COLO668 (cell line): Measurements from ENCODE around the gene PROSER1.
A peak's percentile ranks its signal among the peaks of the same experiment; 100 is the strongest.
"Not testable (repeated sequence)": the region's sequence is repeated elsewhere in the genome, so short reads cannot be mapped to it uniquely, and the experiment has no call there.

Experiments used
- DNase-seq: peaks from one replicate; lab custom pipeline; 2025; ENCODE audit not compliant: unreplicated experiment; lab: John Stamatoyannopoulos, UW

The PROSER1 gene

GRCh38 chr13:39032150-39032549 is 5.7 kb downstream of the PROSER1 start:
- no peak for DNase-seq

GRCh38 chr13:39025433-39025839 is 12.5 kb downstream of the PROSER1 start:
- DNase-seq = no peak

GRCh38 chr13:39023761-39024160 is 14.1 kb downstream of the PROSER1 start:
- no peak for DNase-seq

GRCh38 chr13:39023316-39023715 is 14.6 kb downstream of the PROSER1 start:
- no peak for DNase-seq

GRCh38 chr13:39020853-39021462 is 16.9 kb downstream of the PROSER1 start:
- no peak for DNase-seq

- DNase-seq = peak; percentile 52
These were observed 21.1 kb downstream of the PROSER1 start for GRCh38 chr13:39016787-39017186.

GRCh38 chr13:39016087-39016486 is 21.8 kb downstream of the PROSER1 start:
- DNase-seq = no peak

GRCh38 chr13:39013462-39013861 is 24.4 kb downstream of the PROSER1 start:
- no peak for DNase-seq

GRCh38 chr13:39012608-39013007 is 25.3 kb downstream of the PROSER1 start:
- no peak for DNase-seq

- DNase-seq = not testable (repeated sequence)
These were observed 31.3 kb downstream of the PROSER1 start for GRCh38 chr13:39006371-39007111.

- DNase-seq = no peak
These were observed 39.1 kb downstream of the PROSER1 start for GRCh38 chr13:38998739-38999138.

GRCh38 chr13:38993381-38993780 is 44.5 kb downstream of the PROSER1 start:
- DNase-seq = no peak

- no peak for DNase-seq
These were observed 47.2 kb downstream of the PROSER1 start, which contains the start of gene STOML3 for GRCh38 chr13:38990693-38991092. TSS of gene STOML3 (minus strand) at chr13:38990831. CDS start at chr13:38990721, 110 bp downstream.

- peak; percentile 70 for DNase-seq
These were observed 56.8 kb downstream of the PROSER1 start for GRCh38 chr13:38981096-38981495.

- peak; percentile 70 for DNase-seq
These were observed 57.2 kb downstream of the PROSER1 start for GRCh38 chr13:38980750-38981078.

GRCh38 chr13:38979891-38980749 is 57.8 kb downstream of the PROSER1 start:
- peak; percentile 81 for DNase-seq

- no peak for DNase-seq
These were observed 67.4 kb downstream of the PROSER1 start for GRCh38 chr13:38970380-38971051.

GRCh38 chr13:38969187-38969586 is 68.7 kb downstream of the PROSER1 start:
- no peak for DNase-seq

GRCh38 chr13:38967446-38967845 is 70.4 kb downstream of the PROSER1 start:
- no peak for DNase-seq

GRCh38 chr13:38965281-38965680 is 72.6 kb downstream of the PROSER1 start:
- no peak for DNase-seq

- no peak for DNase-seq
These were observed 77.7 kb downstream of the PROSER1 start for GRCh38 chr13:38960175-38960574.
